HL-60 (cell line): ENCODE results near the gene OR6B2.
A peak's percentile ranks its signal among the peaks of the same experiment; 100 is the strongest.

ENCODE experiments used
- DNase-seq, 2 experiments: peaks; one replicate each; pipeline ENCODE4 v3.0.0-alpha.2; 2010 to 2020; ENCODE audit warnings: low read depth in 1 of 2, low spot score in 1 of 2
- H3K27ac ChIP-seq: fragments of 250-450 bp; sonication (Bioruptor Pico); replicated peaks from 2 replicates; pipeline ENCODE4 v1.5.1; 2020; ENCODE audit warnings: mild to moderate bottlenecking, moderate library complexity
- H3K27me3 ChIP-seq: fragments of 250-450 bp; sonication (Bioruptor Pico); 2 replicates; pipeline ENCODE4 v1.5.1; 2021; ENCODE audit warnings: mild to moderate bottlenecking, moderate library complexity; ENCODE audit not compliant: insufficient read depth, poor library complexity, severe bottlenecking
- H3K4me3 ChIP-seq: replicated peaks from 2 replicates; pipeline ENCODE4 v1.5.1; 2011; ENCODE audit warnings: mild to moderate bottlenecking, control low read depth, low read length; ENCODE audit not compliant: insufficient read depth
- GABPA ChIP-seq: IDR thresholded peaks from 2 replicates; pipeline ENCODE4 v1.6.1; 2012; ENCODE audit warnings: low read depth
- POLR2AphosphoS5 ChIP-seq: IDR thresholded peaks from 2 replicates; pipeline ENCODE4 v1.6.1; 2012; ENCODE audit warnings: low read depth
- SPI1 ChIP-seq: IDR thresholded peaks from 2 replicates; pipeline ENCODE4 v1.6.1; 2012; ENCODE audit warnings: low read depth, mild to moderate bottlenecking, borderline replicate concordance
- TF ChIP-seq, protein P1 (sequence below): IDR thresholded peaks from one replicate; pipeline ENCODE4 v1.5.1; 2011; ENCODE audit warnings: low read length, control low read depth, inconsistent platforms; ENCODE audit not compliant: insufficient read depth
- TF ChIP-seq, protein P2 (sequence below): IDR thresholded peaks from 2 replicates; pipeline ENCODE4 v1.6.1; 2012; ENCODE audit warnings: low read depth; ENCODE audit not compliant: insufficient replicate concordance

OR6B2 gene

DNA sequence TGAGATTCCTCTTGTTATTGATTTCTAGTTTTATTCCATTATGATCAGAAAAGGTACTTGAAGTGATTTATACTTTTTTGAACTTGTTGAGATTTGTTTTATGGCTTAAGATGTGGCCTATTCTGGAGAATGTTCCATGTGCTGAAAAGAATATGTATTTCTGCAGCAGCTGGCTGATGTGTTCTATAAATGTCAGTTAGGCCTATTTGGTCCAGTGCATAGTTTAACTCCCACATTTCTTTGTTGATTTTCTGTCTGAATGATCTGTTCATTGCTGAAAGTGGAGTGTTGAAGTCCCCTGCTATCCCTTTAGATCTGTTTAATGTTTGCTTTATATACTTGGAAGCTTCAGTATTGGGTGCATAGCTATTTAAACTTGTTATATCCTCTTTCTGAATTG is 7.1 kb upstream of the OR6B2 start:
- no peak overlapping the region for H3K4me3 ChIP-seq
- no peak for DNase-seq
- H3K27me3 ChIP-seq, result peaks cover 17% of the 10 kb centered on the region
- TF ChIP-seq, protein P1, sequence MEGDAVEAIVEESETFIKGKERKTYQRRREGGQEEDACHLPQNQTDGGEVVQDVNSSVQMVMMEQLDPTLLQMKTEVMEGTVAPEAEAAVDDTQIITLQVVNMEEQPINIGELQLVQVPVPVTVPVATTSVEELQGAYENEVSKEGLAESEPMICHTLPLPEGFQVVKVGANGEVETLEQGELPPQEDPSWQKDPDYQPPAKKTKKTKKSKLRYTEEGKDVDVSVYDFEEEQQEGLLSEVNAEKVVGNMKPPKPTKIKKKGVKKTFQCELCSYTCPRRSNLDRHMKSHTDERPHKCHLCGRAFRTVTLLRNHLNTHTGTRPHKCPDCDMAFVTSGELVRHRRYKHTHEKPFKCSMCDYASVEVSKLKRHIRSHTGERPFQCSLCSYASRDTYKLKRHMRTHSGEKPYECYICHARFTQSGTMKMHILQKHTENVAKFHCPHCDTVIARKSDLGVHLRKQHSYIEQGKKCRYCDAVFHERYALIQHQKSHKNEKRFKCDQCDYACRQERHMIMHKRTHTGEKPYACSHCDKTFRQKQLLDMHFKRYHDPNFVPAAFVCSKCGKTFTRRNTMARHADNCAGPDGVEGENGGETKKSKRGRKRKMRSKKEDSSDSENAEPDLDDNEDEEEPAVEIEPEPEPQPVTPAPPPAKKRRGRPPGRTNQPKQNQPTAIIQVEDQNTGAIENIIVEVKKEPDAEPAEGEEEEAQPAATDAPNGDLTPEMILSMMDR, result no peak
- H3K27ac ChIP-seq, result no peak overlapping the region

DNA sequence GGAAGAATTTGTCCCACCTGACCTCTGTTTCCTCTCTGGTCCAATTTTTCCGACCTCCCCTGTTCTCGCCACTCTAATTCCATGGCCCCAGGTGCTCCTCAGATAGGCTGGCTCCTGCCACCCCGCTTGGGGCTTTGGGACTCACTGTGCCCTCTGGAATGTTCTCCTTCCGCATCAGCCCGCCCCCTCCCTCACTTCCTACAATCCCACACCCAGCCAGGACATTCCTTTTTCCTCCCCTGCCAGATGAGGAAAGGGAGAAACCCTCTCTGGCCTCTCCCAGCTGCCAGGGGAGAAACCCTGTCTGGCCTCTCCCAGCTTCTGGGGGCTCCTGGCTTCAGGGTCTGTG is 3.1 kb upstream of the OR6B2 start:
- no peak for DNase-seq
- TF ChIP-seq POLR2AphosphoS5 (no peak), GABPA (no peak)
- TF ChIP-seq, protein P1, result no peak
- TF ChIP-seq, protein P2, sequence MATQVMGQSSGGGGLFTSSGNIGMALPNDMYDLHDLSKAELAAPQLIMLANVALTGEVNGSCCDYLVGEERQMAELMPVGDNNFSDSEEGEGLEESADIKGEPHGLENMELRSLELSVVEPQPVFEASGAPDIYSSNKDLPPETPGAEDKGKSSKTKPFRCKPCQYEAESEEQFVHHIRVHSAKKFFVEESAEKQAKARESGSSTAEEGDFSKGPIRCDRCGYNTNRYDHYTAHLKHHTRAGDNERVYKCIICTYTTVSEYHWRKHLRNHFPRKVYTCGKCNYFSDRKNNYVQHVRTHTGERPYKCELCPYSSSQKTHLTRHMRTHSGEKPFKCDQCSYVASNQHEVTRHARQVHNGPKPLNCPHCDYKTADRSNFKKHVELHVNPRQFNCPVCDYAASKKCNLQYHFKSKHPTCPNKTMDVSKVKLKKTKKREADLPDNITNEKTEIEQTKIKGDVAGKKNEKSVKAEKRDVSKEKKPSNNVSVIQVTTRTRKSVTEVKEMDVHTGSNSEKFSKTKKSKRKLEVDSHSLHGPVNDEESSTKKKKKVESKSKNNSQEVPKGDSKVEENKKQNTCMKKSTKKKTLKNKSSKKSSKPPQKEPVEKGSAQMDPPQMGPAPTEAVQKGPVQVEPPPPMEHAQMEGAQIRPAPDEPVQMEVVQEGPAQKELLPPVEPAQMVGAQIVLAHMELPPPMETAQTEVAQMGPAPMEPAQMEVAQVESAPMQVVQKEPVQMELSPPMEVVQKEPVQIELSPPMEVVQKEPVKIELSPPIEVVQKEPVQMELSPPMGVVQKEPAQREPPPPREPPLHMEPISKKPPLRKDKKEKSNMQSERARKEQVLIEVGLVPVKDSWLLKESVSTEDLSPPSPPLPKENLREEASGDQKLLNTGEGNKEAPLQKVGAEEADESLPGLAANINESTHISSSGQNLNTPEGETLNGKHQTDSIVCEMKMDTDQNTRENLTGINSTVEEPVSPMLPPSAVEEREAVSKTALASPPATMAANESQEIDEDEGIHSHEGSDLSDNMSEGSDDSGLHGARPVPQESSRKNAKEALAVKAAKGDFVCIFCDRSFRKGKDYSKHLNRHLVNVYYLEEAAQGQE, result no peak
- Histone ChIP-seq H3K4me3 (no peak overlapping the region), H3K27ac (no peak overlapping the region), H3K27me3 (peaks cover 6% of the 10 kb centered on the region)

DNA sequence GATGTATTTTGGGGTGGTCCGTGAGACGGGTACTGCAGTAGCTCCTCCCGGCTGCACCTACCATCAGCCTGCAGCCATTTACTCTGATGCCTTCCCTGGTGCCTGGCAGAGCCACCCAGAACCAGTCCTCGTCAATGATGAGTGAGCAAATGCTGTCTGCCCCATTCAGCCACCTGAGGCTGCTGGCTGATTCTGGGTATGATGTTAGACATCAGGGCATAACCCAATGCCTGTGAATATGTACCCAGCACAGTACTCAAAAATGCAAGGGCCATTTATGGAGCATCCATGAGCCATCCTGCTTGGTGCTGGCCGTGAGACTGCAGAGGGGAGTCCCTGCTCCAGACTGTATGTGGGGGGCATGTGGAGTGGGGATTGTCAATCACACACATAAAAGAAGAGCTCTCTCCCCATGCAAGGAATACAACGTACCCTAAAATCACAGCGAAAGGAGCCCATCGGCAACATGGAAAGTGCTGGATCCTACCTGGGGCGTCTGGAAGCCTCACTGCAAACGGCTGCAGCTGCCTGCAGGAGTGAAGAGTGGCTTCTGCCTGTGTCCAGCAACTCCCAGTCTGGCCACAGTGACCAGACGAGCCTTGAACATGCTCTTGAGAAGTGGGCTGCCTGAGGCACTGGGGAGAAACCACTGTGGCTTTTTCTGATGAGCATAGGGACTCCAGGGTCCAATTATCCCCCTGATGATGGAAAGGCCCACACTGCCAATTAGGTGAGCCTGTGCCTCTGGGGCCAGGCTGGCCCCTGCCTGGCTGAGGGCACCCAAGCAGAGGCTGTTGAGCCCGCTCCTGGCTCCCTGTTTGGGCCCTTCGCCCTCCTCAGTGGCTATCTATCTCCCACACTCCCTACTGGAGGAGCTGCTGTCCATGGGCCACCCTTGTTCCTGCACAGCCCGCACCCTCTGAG is 2.4 kb upstream of the OR6B2 start:
- TF ChIP-seq, protein P2, result no peak
- TF ChIP-seq GABPA (no peak), POLR2AphosphoS5 (no peak), SPI1 (no peak)
- TF ChIP-seq, protein P1, result no peak
- H3K27ac ChIP-seq, result no peak overlapping the region

DNA sequence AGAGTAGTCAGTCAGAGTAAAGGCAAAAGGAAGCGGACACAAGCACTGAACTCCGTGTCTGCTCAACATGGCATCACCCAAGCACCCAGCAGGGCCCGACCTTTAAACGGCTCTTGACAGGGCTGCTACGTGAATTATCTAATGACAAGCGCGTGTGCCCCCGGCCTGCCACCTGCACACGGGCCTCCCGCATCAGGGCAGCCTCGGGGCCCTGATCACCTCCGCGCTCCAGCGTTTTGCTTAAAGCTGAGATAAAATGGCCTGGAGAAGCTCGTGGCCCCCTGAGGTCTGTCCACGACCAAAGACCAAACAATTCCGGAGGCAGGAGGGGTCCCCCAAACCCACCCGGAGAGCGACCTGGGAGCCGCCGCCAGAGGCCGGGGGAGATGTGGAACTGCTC is 5.5 kb downstream of the OR6B2 start:
- H3K27me3 ChIP-seq, result no peaks in the 10 kb centered on the region
- H3K27ac ChIP-seq, result peak overlapping the region; percentile 78
- H3K4me3 ChIP-seq, result peak overlapping the region; percentile 91
- DNase-seq, result peak in 1 of 2 experiments; percentile 7
- TF ChIP-seq SPI1, result no peak
- TF ChIP-seq, protein P2, result no peak
- TF ChIP-seq, protein P1, result no peak
- no peak for TF ChIP-seq GABPA
- TF ChIP-seq POLR2AphosphoS5, result no peak

More for the DNA sequence above, 2.4 kb upstream of the OR6B2 start:
- no peak for DNase-seq
- H3K27me3 ChIP-seq, result peaks cover 3% of the 10 kb centered on the region
- no peak overlapping the region for H3K4me3 ChIP-seq
